ENCODE data around the gene DESI2. TPM values are rescaled to one million over a fixed set of nuclear protein-coding genes. Genes with fewer than 3 reads are reported as not detected.

Gene DESI2
- total and polyA plus RNA-seq, 2 of the 8 experiments (the other 6 are each of a cell fraction or from before 2014, with no cell fraction given) = 54.0 to 110 TPM

DNA sequence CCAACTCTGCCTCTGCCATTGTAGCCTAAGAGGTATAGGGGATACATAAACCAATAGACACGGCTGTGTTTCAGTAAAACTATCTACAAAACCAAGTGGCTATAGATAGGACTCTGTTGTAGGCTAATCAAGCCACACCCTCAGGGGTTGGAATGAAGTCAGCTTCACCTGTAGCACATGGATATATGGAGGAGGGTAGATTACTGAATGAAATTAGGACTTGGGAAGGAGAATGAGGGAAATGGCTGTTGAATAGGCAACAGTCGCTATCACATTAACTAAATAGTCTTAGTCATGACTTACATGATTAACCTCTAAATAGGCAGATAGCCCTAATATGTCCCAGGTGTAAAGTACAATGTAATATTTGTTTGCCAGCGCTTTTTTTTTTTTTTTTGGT, 49.7 kb downstream of the DESI2 start:
- Histone ChIP-seq H3K9me3 (ENCODE audit: insufficient read depth in 2 of 2, low read depth in 1 of 2, low read length in 1 of 2) (0 out of 4 replicates have a peak, but pooled peaks cover 0 to 3% of the 10 kb centered on the region in 2 experiments), H3K4me1 (replicated peaks in 1 of 4; ENCODE audit: control insufficient read depth in 3 of 4, insufficient read depth in 4 of 4, low read length in 3 of 4) (no peaks in the 10 kb centered on the region), H3K9ac (replicated peaks in 1 of 4; ENCODE audit: extremely low read depth in 1 of 4, low read depth in 3 of 4, low read length in 3 of 4) (no peak overlapping the region), H3K23ac (ENCODE audit: insufficient read length) (no peak overlapping the region), H2BK20ac (ENCODE audit: low read length) (no peak overlapping the region), H3K27me3 (replicated peaks in 1 of 4; ENCODE audit: control insufficient read depth in 3 of 4, extremely low read depth in 1 of 4, insufficient read depth in 3 of 4, low read length in 3 of 4) (no peaks in the 10 kb centered on the region), H3K4me3 (ENCODE audit: extremely low read depth in 1 of 4, insufficient read depth in 2 of 4, low read depth in 3 of 4, low read length in 4 of 4) (no peak overlapping the region), H3K18ac (ENCODE audit: extremely low read depth, low read length) (no peak overlapping the region), H3K23me2 (ENCODE audit: low read depth, low read length) (no peaks in the 10 kb centered on the region), H3K27ac (ENCODE audit: low read depth, low read length) (no peak overlapping the region), H3K4me2 (ENCODE audit: insufficient read depth in 1 of 2, low read depth in 2 of 2, low read length in 2 of 2) (no peak overlapping the region), H2BK5ac (ENCODE audit: low read depth, low read length) (no peak overlapping the region), H2AK5ac (ENCODE audit: low read depth, low read length) (no peak overlapping the region), H2BK12ac (ENCODE audit: low read depth, low read length) (no peak overlapping the region), H4K5ac (ENCODE audit: insufficient read length, low read depth, low read length) (no peak overlapping the region), H3K36me3 (ENCODE audit: control insufficient read depth in 2 of 4, insufficient read depth in 4 of 4, low read length in 3 of 4) (peaks cover 11 to 61% (median 28%) of the 10 kb centered on the region in 4 experiments), H2BK15ac (ENCODE audit: low read length) (no peak overlapping the region), H2BK120ac (replicated peaks; ENCODE audit: low read depth, low read length) (no peak overlapping the region), H4K91ac (replicated peaks; ENCODE audit: insufficient read length, low read length) (no peak overlapping the region), H4K20me1 (replicated peaks in 1 of 2; ENCODE audit: control insufficient read depth in 1 of 2, insufficient read depth in 2 of 2, low read length in 2 of 2) (peaks cover 0 to 2% of the 10 kb centered on the region in 2 experiments), H3K79me2 (ENCODE audit: control insufficient read depth in 1 of 2, insufficient read depth in 2 of 2, low read length in 2 of 2) (no peaks in the 10 kb centered on the region), H3K56ac (replicated peaks; ENCODE audit: insufficient read length, low read depth, low read length) (no peak overlapping the region), H4K8ac (ENCODE audit: extremely low read depth, insufficient read depth, low read length) (no peak overlapping the region), H3K4ac (replicated peaks; ENCODE audit: insufficient read length, low read depth, low read length) (no peak overlapping the region), H3K79me1 (ENCODE audit: low read depth, low read length) (no peaks in the 10 kb centered on the region; the same call in 1 of the 2 replicates), H3K14ac (ENCODE audit: insufficient read length) (no peak overlapping the region), H2AFZ (ENCODE audit: low read length) (no peak overlapping the region)
- CTCF ChIA-PET (ENCODE audit: partially characterized antibody) = no interaction called here
- no peak for FAIRE-seq
- POLR2A ChIA-PET (ENCODE audit: partially characterized antibody) = no interaction called here
- DNase-seq (ENCODE audit: low read depth in 1 of 2, low spot score in 2 of 2) = no peak
- WGBS, 2 experiments (ENCODE audit: extremely low coverage in 1 of 2, insufficient coverage in 1 of 2, insufficient read length in 1 of 2, insufficient replicate concordance in 2 of 2, low coverage in 1 of 2, low lambda C conversion rate in 2 of 2, missing lambda C conversion rate in 1 of 2) = 89% methylated on average over 3 of the region's 3 CpGs; no CpG with 5 or more reads in 1 of the 2 experiments
- TF ChIP-seq RBBP5 (IDR thresholded peaks at IDR 0.05; ENCODE audit: borderline replicate concordance, low read depth, low read length) (no peak), USF2 (IDR thresholded peaks at IDR 0.05; ENCODE audit: low read length) (no peak), HDAC6 (IDR thresholded peaks at IDR 0.05; ENCODE audit: low read depth, low read length) (no peak), ZNF274 (IDR thresholded peaks at IDR 0.05; ENCODE audit: borderline replicate concordance, extremely low read depth, low read length) (no peak), KDM4A (IDR thresholded peaks at IDR 0.05; ENCODE audit: low read depth, low read length, severe bottlenecking) (no peak), FOSL1 (IDR thresholded peaks at IDR 0.05; ENCODE audit: insufficient read depth, low read depth, low read length) (no peak), GTF2F1 (IDR thresholded peaks at IDR 0.05; ENCODE audit: borderline replicate concordance, low read depth, low read length) (no peak), JUN (IDR thresholded peaks at IDR 0.05; ENCODE audit: low read depth, low read length) (no peak), TAF7 (optimal IDR thresholded peaks at IDR 0.05; ENCODE audit: borderline replicate concordance, low read depth, low read length) (no peak), YY1 (IDR thresholded peaks at IDR 0.05; ENCODE audit: low read depth, low read length) (no peak), MAFK (IDR thresholded peaks at IDR 0.05; ENCODE audit: low read depth, low read length) (no peak), TEAD4 (IDR thresholded peaks at IDR 0.05; ENCODE audit: low read depth, low read length) (no peak), SIRT6 (IDR thresholded peaks at IDR 0.05; ENCODE audit: low read length) (no peak)

All from H1 (cell line).